Measurements from ENCODE around the gene KCNH1. TPM values are rescaled to one million over a fixed set of nuclear protein-coding genes. Genes with fewer than 3 reads are reported as not detected.
A peak's percentile ranks its signal among the peaks of the same experiment; 100 is the strongest.

Gene KCNH1
- total RNA-seq, 1 experiment from 2014 or later = 0.17 TPM

DNA sequence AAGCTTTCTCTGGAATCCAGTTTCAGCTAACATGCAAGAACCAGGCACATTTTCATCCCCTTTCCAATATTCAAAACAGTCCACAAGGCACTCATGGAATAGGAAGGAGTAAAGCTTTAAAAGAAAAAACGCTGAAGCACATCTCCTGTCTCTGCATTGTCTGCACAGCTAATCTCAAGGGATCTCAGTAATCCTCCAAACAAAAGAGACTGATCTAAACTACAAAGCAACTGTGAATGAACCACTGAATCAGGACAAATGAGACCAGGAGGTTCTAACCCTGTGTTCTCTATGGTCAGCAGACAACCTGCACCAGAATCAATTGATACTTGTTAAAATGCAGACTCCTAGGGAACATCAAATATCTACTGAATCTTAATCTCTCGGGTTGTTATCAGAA, 406.2 kb downstream of the KCNH1 start:
- CTCF ChIA-PET = no interaction called here
- POLR2A ChIA-PET = no interaction called here

DNA sequence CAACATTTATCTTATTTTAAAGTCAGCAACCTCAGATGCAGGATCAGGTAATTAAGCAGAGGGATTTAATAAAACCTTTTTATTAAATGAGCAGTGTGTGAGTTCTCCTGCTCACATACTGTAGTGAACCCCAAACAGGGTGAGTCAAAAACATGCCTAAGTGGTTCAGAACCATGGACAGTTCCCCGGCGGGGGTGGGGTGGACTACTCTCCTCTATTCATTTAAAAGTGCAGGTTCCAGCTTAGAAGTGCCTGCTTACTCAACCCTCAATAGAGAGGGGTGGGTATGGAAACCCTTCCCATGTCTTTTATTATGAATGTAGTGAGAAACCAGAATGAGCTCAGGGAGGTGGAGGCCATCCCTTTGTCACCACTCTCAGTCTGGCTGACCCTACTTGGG, 407.3 kb downstream of the KCNH1 start:
- ChIA-PET POLR2A (no interaction called here), CTCF (no interaction called here)
- peaks cover 13% of the 10 kb centered on the region for H3K4me1 Mint-ChIP-seq
- H3K27me3 Mint-ChIP-seq (ENCODE audit: low read depth) = no peaks in the 10 kb centered on the region
- no peak for TF ChIP-seq EMX1 (CRISPR knock-in tag; IDR thresholded peaks at IDR 0.05)
- TF ChIP-seq, protein P1, sequence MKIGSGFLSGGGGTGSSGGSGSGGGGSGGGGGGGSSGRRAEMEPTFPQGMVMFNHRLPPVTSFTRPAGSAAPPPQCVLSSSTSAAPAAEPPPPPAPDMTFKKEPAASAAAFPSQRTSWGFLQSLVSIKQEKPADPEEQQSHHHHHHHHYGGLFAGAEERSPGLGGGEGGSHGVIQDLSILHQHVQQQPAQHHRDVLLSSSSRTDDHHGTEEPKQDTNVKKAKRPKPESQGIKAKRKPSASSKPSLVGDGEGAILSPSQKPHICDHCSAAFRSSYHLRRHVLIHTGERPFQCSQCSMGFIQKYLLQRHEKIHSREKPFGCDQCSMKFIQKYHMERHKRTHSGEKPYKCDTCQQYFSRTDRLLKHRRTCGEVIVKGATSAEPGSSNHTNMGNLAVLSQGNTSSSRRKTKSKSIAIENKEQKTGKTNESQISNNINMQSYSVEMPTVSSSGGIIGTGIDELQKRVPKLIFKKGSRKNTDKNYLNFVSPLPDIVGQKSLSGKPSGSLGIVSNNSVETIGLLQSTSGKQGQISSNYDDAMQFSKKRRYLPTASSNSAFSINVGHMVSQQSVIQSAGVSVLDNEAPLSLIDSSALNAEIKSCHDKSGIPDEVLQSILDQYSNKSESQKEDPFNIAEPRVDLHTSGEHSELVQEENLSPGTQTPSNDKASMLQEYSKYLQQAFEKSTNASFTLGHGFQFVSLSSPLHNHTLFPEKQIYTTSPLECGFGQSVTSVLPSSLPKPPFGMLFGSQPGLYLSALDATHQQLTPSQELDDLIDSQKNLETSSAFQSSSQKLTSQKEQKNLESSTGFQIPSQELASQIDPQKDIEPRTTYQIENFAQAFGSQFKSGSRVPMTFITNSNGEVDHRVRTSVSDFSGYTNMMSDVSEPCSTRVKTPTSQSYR (CRISPR knock-in tag; IDR thresholded peaks at IDR 0.05) = 0 out of 2 replicates have a peak, but pooled peaks have one; percentile 26
- ATAC-seq (peak; percentile 91), DNase-seq (ENCODE audit: low spot score) (peak; percentile 74)
- no peak overlapping the region for H3K4me3 Mint-ChIP-seq
- H3K27ac Mint-ChIP-seq = no peak overlapping the region
- no peaks in the 10 kb centered on the region for H3K9me3 Mint-ChIP-seq
- H3K36me3 Mint-ChIP-seq = no peaks in the 10 kb centered on the region

More for the DNA sequence above, 406.2 kb downstream of the KCNH1 start:
- H3K27ac Mint-ChIP-seq = no peak overlapping the region
- no peak overlapping the region for H3K4me3 Mint-ChIP-seq
- DNase-seq (ENCODE audit: low spot score) (no peak), ATAC-seq (no peak)
- no peaks in the 10 kb centered on the region for H3K36me3 Mint-ChIP-seq
- TF ChIP-seq, protein P2, sequence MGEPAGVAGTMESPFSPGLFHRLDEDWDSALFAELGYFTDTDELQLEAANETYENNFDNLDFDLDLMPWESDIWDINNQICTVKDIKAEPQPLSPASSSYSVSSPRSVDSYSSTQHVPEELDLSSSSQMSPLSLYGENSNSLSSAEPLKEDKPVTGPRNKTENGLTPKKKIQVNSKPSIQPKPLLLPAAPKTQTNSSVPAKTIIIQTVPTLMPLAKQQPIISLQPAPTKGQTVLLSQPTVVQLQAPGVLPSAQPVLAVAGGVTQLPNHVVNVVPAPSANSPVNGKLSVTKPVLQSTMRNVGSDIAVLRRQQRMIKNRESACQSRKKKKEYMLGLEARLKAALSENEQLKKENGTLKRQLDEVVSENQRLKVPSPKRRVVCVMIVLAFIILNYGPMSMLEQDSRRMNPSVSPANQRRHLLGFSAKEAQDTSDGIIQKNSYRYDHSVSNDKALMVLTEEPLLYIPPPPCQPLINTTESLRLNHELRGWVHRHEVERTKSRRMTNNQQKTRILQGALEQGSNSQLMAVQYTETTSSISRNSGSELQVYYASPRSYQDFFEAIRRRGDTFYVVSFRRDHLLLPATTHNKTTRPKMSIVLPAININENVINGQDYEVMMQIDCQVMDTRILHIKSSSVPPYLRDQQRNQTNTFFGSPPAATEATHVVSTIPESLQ (CRISPR knock-in tag; IDR thresholded peaks at IDR 0.05) = no peak
- TF ChIP-seq, protein P3, sequence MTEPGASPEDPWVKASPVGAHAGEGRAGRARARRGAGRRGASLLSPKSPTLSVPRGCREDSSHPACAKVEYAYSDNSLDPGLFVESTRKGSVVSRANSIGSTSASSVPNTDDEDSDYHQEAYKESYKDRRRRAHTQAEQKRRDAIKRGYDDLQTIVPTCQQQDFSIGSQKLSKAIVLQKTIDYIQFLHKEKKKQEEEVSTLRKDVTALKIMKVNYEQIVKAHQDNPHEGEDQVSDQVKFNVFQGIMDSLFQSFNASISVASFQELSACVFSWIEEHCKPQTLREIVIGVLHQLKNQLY (CRISPR knock-in tag; IDR thresholded peaks at IDR 0.05) = no peak
- no peak for TF ChIP-seq KAT7 (CRISPR knock-in tag; IDR thresholded peaks at IDR 0.05; ENCODE audit: borderline replicate concordance)
- no peak for TF ChIP-seq SP1 (CRISPR knock-in tag; conservative IDR thresholded peaks at IDR 0.05)
- TF ChIP-seq SOX15 (CRISPR knock-in tag; IDR thresholded peaks at IDR 0.05) = no peak
- TF ChIP-seq, protein P4, sequence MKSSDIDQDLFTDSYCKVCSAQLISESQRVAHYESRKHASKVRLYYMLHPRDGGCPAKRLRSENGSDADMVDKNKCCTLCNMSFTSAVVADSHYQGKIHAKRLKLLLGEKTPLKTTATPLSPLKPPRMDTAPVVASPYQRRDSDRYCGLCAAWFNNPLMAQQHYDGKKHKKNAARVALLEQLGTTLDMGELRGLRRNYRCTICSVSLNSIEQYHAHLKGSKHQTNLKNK (CRISPR knock-in tag; IDR thresholded peaks at IDR 0.05) = no peak
- TF ChIP-seq ZNF219 (CRISPR knock-in tag; IDR thresholded peaks at IDR 0.05; ENCODE audit: borderline replicate concordance) = no peak
- TF ChIP-seq, protein P5, sequence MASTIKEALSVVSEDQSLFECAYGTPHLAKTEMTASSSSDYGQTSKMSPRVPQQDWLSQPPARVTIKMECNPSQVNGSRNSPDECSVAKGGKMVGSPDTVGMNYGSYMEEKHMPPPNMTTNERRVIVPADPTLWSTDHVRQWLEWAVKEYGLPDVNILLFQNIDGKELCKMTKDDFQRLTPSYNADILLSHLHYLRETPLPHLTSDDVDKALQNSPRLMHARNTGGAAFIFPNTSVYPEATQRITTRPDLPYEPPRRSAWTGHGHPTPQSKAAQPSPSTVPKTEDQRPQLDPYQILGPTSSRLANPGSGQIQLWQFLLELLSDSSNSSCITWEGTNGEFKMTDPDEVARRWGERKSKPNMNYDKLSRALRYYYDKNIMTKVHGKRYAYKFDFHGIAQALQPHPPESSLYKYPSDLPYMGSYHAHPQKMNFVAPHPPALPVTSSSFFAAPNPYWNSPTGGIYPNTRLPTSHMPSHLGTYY (CRISPR knock-in tag; IDR thresholded peaks at IDR 0.05) = no peak
- TF ChIP-seq, protein P6, sequence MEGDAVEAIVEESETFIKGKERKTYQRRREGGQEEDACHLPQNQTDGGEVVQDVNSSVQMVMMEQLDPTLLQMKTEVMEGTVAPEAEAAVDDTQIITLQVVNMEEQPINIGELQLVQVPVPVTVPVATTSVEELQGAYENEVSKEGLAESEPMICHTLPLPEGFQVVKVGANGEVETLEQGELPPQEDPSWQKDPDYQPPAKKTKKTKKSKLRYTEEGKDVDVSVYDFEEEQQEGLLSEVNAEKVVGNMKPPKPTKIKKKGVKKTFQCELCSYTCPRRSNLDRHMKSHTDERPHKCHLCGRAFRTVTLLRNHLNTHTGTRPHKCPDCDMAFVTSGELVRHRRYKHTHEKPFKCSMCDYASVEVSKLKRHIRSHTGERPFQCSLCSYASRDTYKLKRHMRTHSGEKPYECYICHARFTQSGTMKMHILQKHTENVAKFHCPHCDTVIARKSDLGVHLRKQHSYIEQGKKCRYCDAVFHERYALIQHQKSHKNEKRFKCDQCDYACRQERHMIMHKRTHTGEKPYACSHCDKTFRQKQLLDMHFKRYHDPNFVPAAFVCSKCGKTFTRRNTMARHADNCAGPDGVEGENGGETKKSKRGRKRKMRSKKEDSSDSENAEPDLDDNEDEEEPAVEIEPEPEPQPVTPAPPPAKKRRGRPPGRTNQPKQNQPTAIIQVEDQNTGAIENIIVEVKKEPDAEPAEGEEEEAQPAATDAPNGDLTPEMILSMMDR (IDR thresholded peaks at IDR 0.05) = no peak
- TF ChIP-seq, protein P7, sequence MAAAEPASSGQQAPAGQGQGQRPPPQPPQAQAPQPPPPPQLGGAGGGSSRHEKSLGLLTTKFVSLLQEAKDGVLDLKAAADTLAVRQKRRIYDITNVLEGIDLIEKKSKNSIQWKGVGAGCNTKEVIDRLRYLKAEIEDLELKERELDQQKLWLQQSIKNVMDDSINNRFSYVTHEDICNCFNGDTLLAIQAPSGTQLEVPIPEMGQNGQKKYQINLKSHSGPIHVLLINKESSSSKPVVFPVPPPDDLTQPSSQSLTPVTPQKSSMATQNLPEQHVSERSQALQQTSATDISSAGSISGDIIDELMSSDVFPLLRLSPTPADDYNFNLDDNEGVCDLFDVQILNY (CRISPR knock-in tag; IDR thresholded peaks at IDR 0.05) = no peak
- no peak for TF ChIP-seq NR3C1 (CRISPR knock-in tag; conservative IDR thresholded peaks at IDR 0.05; ENCODE audit: low read depth)
- TF ChIP-seq TP53 (CRISPR knock-in tag; IDR thresholded peaks at IDR 0.05) = no peak
- TF ChIP-seq ZNF317 (CRISPR knock-in tag; IDR thresholded peaks at IDR 0.05; ENCODE audit: borderline replicate concordance, low read depth) = no peak
- TF ChIP-seq ZNF138 (CRISPR knock-in tag; conservative IDR thresholded peaks at IDR 0.05) = no peak
- TF ChIP-seq, protein P8, sequence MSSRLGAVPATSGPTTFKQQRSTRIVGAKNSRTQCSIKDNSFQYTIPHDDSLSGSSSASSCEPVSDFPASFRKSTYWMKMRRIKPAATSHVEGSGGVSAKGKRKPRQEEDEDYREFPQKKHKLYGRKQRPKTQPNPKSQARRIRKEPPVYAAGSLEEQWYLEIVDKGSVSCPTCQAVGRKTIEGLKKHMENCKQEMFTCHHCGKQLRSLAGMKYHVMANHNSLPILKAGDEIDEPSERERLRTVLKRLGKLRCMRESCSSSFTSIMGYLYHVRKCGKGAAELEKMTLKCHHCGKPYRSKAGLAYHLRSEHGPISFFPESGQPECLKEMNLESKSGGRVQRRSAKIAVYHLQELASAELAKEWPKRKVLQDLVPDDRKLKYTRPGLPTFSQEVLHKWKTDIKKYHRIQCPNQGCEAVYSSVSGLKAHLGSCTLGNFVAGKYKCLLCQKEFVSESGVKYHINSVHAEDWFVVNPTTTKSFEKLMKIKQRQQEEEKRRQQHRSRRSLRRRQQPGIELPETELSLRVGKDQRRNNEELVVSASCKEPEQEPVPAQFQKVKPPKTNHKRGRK (CRISPR knock-in tag; IDR thresholded peaks at IDR 0.05; ENCODE audit: borderline replicate concordance) = no peak
- TF ChIP-seq ETV6 (CRISPR knock-in tag; IDR thresholded peaks at IDR 0.05) = no peak
- H3K9me3 Mint-ChIP-seq = no peaks in the 10 kb centered on the region
- H3K4me1 Mint-ChIP-seq = peaks cover 13% of the 10 kb centered on the region
- no peaks in the 10 kb centered on the region for H3K27me3 Mint-ChIP-seq (ENCODE audit: low read depth)
